Measurements from ENCODE around the gene EIF4G3.

- TF ChIP-seq CTCF (optimal IDR thresholded peaks at IDR 0.05 in 1 of 3, IDR thresholded peaks at IDR 0.05 in 1 of 3, conservative IDR thresholded peaks at IDR 0.05 in 1 of 3; ENCODE audit: extremely low read depth in 1 of 3, insufficient read depth in 2 of 3, low read length in 3 of 3) (no peak), EZH2 (IDR thresholded peaks at IDR 0.05; ENCODE audit: low read length) (no peak)
Measured at GRCh38 chr1:20891091-20891490, 285.6 kb downstream of the EIF4G3 start.
